ACHN (cell line): ENCODE results near the gene PRICKLE1.

ENCODE experiments used
- DNase-seq: peaks from one replicate; pipeline ENCODE4 v3.0.0-alpha.2; 2015
- in situ Hi-C: cut with HindIII; loops from 2 replicates; pipeline ENCODE4 v1.10.0; 2017; ENCODE audit warnings: low sequenced_read_pairs, low pct_ligation_motif_present, low pct_unique_long_range_greater_than_20kb

PRICKLE1 gene

DNA sequence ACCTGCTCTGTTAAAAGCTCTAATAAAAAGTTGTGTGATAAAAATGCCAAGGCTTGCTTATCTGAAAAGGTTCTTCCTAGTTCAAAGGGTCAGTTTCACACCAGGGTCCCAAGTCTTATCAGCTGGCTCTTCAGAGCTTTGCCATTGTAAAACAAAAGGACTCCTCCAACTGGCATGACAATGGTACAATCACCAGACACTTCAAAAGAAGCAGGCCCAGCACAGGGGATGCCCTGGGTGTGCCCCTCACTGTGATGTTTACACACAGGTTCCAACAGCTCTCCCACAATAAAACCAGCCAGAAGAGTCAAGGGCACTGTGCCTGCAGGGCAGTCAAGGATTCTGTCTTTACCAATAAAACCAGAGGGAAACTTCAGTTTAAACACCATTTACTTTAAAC, 78.7 kb downstream of the PRICKLE1 start:
- in situ Hi-C loops: no loop called here

GRCh38 chr12:42508913-42509460, 80.6 kb downstream of the PRICKLE1 start:
- in situ Hi-C loops: no loop called here
- no peak for DNase-seq

More for the DNA sequence above, 78.7 kb downstream of the PRICKLE1 start:
- no peak for DNase-seq

- in situ Hi-C loops: no loop called here
- no peak for DNase-seq
These were observed 82.0 kb downstream of the PRICKLE1 start for GRCh38 chr12:42507565-42507964.

DNA sequence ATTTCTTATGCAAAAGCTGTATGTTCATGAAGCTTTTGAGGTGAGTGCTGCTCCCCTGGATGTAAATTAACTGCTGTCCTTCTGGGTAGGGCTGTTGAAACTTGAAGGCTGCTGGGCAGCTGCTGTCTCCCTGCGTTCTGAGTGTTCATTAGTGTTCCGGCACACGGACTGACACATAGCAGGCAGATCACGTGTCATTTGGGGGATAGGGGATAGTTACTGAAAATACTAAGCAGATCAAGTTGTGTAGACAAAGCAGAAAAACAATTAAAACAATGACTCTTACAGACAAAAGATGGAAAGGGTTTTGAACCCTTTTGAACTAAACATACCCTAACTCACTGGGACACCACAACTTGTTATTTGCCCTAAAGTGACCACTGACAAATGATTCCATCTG, 82.5 kb downstream of the PRICKLE1 start:
- no peak for DNase-seq
- in situ Hi-C loops: no loop called here

DNA sequence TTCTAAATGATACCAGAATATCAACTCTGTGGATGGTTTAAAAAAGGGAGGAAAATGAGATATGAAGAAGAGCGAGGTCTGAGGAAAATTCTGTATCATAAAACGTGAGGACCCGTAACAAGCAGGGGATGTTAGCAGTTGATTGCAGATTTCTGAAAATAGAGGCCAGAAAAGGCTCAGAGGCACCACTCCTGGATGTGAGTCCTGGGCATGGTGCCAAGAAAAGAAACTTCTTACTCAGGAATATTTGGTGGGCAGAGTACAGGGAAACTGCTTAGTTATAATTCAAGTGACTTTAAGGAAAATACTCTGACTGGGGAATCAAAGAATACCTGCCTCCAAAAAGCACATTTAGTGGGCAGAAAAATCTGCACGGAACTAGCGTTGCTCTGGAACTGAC, 85.5 kb downstream of the PRICKLE1 start:
- in situ Hi-C loops: no loop called here
- DNase-seq: peak; percentile 39

DNA sequence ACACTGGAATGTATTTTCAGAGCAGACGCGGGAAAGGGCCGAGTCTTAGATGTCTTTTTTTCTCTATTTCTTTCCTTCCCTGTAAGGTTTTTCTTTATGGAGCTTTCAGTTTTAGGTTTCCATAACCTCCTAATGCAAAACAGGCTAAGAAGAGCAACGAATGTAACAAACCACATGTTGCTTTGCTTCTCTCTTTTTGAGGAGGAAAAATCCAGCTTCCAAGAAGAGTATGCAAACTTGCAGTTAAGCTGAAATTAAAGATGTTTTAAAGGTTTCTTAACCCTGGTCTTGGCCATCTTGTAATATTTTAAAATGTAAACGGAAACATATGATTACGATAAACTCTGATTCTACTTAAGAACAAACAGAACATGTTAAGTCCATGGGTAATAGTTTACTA, 86.9 kb downstream of the PRICKLE1 start:
- no peak for DNase-seq
- in situ Hi-C loops: no loop called here

DNA sequence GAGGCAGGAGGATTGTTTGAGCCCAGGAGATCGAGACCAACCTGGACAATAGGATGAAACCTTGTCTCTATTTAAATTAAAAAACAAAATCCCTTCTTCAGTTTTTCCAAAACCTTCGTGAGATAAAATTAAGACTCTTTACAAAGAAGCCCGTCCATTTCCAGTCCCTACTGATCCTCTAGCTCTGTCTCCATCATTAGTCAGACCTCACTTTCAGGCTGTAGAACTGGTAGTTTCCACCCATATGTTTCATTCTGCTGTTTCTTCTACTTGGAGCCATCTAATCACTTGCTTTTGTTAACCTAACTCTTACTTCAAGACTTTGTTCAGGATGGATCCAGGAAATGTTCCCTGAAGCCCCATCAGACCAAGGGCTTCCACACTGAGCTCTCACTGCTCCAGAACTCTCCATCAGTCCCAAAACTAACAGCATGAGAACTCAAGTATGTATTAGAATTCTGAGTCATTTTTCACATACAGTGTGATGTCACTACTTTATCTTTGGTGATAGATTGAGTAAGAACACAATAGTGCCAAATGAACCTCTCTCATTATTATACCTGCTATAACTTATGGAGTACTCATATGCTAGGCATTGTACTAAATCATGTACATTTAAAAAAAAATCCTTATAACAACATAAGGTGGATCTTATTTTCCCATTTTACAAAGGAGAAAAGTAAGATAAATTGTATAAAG, 90.8 kb downstream of the PRICKLE1 start:
- no peak for DNase-seq
- in situ Hi-C loops: no loop called here

DNA sequence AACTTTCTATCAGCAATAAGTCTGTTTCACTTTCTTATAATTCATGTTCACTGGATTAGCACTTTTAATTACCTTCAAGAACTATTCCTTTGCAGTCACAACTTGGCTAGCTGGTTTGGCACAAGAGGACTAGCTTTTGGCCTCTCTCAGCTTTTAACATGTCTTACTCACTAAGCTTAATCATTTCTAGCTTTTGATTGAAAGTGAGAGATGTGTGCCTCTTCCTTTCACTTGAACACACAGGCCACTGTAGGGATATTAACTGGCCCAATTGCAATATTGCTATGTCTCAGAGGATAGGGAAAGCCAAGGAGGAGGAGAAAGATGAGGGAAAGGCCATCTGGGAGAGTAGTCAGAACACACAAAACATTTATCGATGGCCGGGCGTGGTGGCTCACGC, 92.7 kb downstream of the PRICKLE1 start:
- in situ Hi-C loops: no loop called here
- DNase-seq: no peak

- in situ Hi-C loops: no loop called here
- no peak for DNase-seq
These were observed 94.3 kb downstream of the PRICKLE1 start for GRCh38 chr12:42495244-42495643.

DNA sequence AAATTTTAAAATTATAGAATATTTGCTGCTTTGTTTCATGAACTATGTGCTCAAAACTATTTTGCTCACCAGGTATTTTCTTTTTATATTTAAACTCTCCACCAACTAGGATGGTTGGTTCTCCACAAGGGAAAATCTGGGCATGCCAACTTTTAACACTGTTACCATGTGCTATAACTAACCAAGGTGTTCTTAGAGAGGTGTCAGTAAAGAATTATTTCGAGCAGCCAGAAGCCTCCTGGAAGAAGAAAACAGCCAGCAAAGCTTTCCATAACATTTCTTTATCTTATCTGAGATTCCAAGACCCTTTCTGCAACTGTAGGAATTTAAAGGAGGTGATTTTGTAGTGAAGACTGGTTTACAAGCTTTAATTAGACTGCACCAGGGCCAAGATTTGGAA, 97.3 kb downstream of the PRICKLE1 start:
- no peak for DNase-seq
- in situ Hi-C loops: no loop called here

DNA sequence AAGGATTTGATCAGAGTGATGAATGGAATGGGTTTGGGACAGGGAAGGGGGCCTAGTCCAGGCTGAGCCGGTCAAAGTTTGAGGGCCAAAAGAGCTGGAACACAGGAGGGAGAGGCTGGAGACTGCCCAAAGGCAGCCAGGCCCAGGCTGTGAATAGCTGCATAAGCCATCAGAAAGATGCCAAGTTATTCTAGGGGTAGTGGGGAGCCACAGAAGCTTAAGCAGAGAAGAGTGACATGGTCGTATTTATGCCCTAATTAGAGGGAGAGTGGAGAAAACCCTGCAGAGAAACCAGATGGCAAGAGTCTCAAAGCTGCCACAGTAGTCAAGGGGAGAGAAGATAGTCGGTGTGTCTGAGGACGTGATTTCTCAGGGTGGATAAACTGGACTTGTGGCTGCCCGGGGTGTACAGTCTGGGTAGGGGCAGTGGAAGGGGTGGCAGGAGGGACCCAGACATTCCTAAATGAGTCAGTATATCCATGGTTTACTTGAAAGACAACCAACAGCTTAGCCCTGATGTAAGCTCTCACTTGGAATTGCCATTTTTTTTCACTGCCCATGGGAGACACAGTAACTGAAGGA, 99.2 kb downstream of the PRICKLE1 start:
- no peak for DNase-seq
- in situ Hi-C loops: no loop called here

GRCh38 chr12:42486407-42486806, 103.1 kb downstream of the PRICKLE1 start:
- in situ Hi-C loops: no loop called here
- DNase-seq: no peak

- in situ Hi-C loops: no loop called here
These were observed 103.7 kb downstream of the PRICKLE1 start for GRCh38 chr12:42485823-42486222.

GRCh38 chr12:42484996-42485395, 104.5 kb downstream of the PRICKLE1 start:
- in situ Hi-C loops: no loop called here
- no peak for DNase-seq

More at GRCh38 chr12:42485823-42486222, 103.7 kb downstream of the PRICKLE1 start:
- DNase-seq: no peak

DNA sequence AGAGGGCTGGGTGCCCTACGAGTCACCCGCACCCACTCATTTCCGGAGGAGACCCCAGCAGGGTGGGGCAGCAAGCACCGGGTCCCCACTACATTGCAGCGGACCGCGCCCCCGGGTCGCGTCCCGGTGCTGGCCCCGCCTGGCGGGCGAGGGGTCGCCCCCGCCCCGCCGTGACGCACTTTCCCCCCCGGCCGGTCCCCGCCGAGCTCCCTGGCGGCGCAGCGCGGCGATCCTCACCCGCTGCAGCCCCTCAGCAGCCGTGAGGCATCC, 106.1 kb downstream of the PRICKLE1 start:
- in situ Hi-C loops: no loop called here

GRCh38 chr12:42482748-42483520, 106.6 kb downstream of the PRICKLE1 start:
- in situ Hi-C loops: no loop called here
- peak; percentile 85 for DNase-seq

More for the DNA sequence above, 106.1 kb downstream of the PRICKLE1 start:
- peak; percentile 65 for DNase-seq

- DNase-seq: peak; percentile 48
- in situ Hi-C loops: no loop called here
These were observed 107.4 kb downstream of the PRICKLE1 start for GRCh38 chr12:42482041-42482747.

- in situ Hi-C loops: no loop called here
These were observed 108.2 kb downstream of the PRICKLE1 start for GRCh38 chr12:42481368-42481767.

GRCh38 chr12:42477941-42478340, 111.6 kb downstream of the PRICKLE1 start:
- in situ Hi-C loops: no loop called here

More at GRCh38 chr12:42481368-42481767, 108.2 kb downstream of the PRICKLE1 start:
- DNase-seq: no peak

More at GRCh38 chr12:42477941-42478340, 111.6 kb downstream of the PRICKLE1 start:
- DNase-seq: no peak
